MCF 10A (cell line): Measurements from ENCODE around the gene MTUS2. TPM values are rescaled to one million over a fixed set of nuclear protein-coding genes. Genes with fewer than 3 reads are reported as not detected.

ENCODE experiments used
- BruUV-seq: library from RNA; stranded (reverse); fragments of 400-500 nt; replicated peaks from 2 replicates; lab custom pipeline; 2021; lab: Mats Ljungman, UMichigan
- CTCF ChIA-PET: fragments of 300-600 bp; sonication (Branson Sonifier 250); formaldehyde crosslinking; extraction: SDS; loops from one replicate; lab custom pipeline; 2021; ENCODE audit warnings: antibody characterized with exemption, inconsistent platforms; lab: Yijun Ruan, JAX
- POLR2A ChIA-PET: fragments of 300-600, 350-650 bp; sonication (Branson Sonifier 250); formaldehyde crosslinking; extraction: SDS; loops from one replicate; lab custom pipeline; 2020; ENCODE audit warnings: antibody characterized with exemption, inconsistent platforms; lab: Yijun Ruan, JAX
- DNase-seq: peaks from one replicate; pipeline ENCODE4 v3.0.0-alpha.2; 2018; ENCODE audit not compliant: unreplicated experiment
- H3K27ac Mint-ChIP-seq: one replicate; pipeline ENCODE4 v1.8.0; 2022; ENCODE audit warnings: mild to moderate bottlenecking, low read depth, mixed read lengths; ENCODE audit not compliant: unreplicated experiment
- H3K27me3 Mint-ChIP-seq: one replicate; pipeline ENCODE4 v1.8.0; 2022; ENCODE audit warnings: mixed read lengths; ENCODE audit not compliant: insufficient read depth, unreplicated experiment
- H3K36me3 Mint-ChIP-seq: one replicate; pipeline ENCODE4 v1.8.0; 2022; ENCODE audit warnings: mild to moderate bottlenecking, moderate library complexity, mixed read lengths; ENCODE audit not compliant: insufficient read depth, unreplicated experiment
- H3K4me1 Mint-ChIP-seq: one replicate; pipeline ENCODE4 v1.8.0; 2022; ENCODE audit warnings: mixed read lengths; ENCODE audit not compliant: insufficient read depth, unreplicated experiment
- H3K4me3 Mint-ChIP-seq: one replicate; pipeline ENCODE4 v1.8.0; 2022; ENCODE audit warnings: mild to moderate bottlenecking, moderate library complexity, mixed read lengths; ENCODE audit not compliant: unreplicated experiment
- H3K9me3 Mint-ChIP-seq: one replicate; pipeline ENCODE4 v1.8.0; 2022; ENCODE audit warnings: mixed read lengths; ENCODE audit not compliant: unreplicated experiment
- CTCF ChIP-seq: fragments of 200-600 bp; IDR thresholded peaks from one replicate; pipeline ENCODE4 v1.8.0; 2022; ENCODE audit warnings: antibody characterized with exemption, mild to moderate bottlenecking; ENCODE audit not compliant: unreplicated experiment
- intact Hi-C: fragments of 100-400 bp; cut with micrococcal nuclease; formaldehyde crosslinking; loops from 2 replicates; pipeline ENCODE4 v1.14.1; 2022
- total RNA-seq: library from RNA; stranded (reverse); gene quantifications from 2 replicates; pipeline ENCODE4 v1.2.3, GENCODE V29; 2022

MTUS2 gene
- total RNA-seq, 1 experiment from 2014 or later = not detected

- TF ChIP-seq CTCF = no peak
- H3K9me3 Mint-ChIP-seq = peaks cover 26% of the 10 kb centered on the region
- CTCF ChIA-PET = interaction anchor here (0.7 kb wide), 1 partner anchor 17 kb away, joined by 6 read pairs; no protein-coding TSS in a partner anchor
These were observed 340.7 kb downstream of the MTUS2 start for GRCh38 chr13:29160862-29161261.

DNA sequence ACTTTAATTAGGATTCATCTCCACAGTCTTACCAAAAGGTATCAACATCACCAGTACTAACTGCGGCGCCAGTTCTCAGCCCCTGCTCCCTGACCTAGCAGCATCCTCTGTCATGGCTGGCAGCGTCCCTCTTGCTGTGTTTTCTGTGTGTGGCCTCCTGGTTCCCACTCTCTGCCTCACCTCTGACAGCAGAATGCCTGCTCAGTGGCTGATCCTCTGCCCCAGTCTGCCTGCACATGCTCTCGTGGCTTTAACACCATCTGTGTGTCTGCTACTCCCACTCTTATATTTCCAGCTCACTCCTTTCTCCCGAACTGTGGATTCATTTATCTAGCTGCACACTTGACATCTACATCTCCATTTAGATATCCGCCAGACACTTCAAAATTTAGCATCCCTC is 341.5 kb downstream of the MTUS2 start:
- intact Hi-C loops = no loop called here
- no peak overlapping the region for H3K27ac Mint-ChIP-seq
- no peaks in the 10 kb centered on the region for H3K4me1 Mint-ChIP-seq
- no TSS peak for BruUV-seq
- no peak overlapping the region for H3K4me3 Mint-ChIP-seq
- no peaks in the 10 kb centered on the region for H3K36me3 Mint-ChIP-seq
- ChIA-PET CTCF (no interaction called here), POLR2A (no interaction called here)
- DNase-seq = no peak
- peaks cover 7% of the 10 kb centered on the region for H3K27me3 Mint-ChIP-seq
- no peak for TF ChIP-seq CTCF
- peaks cover 26% of the 10 kb centered on the region for H3K9me3 Mint-ChIP-seq

More at GRCh38 chr13:29160862-29161261, 340.7 kb downstream of the MTUS2 start:
- H3K4me1 Mint-ChIP-seq = no peaks in the 10 kb centered on the region
- BruUV-seq = no TSS peak
- DNase-seq = no peak
- no peak overlapping the region for H3K4me3 Mint-ChIP-seq
- H3K36me3 Mint-ChIP-seq = no peaks in the 10 kb centered on the region
- peaks cover 7% of the 10 kb centered on the region for H3K27me3 Mint-ChIP-seq
- no peak overlapping the region for H3K27ac Mint-ChIP-seq
- intact Hi-C loops = no loop called here
- POLR2A ChIA-PET = no interaction called here

DNA sequence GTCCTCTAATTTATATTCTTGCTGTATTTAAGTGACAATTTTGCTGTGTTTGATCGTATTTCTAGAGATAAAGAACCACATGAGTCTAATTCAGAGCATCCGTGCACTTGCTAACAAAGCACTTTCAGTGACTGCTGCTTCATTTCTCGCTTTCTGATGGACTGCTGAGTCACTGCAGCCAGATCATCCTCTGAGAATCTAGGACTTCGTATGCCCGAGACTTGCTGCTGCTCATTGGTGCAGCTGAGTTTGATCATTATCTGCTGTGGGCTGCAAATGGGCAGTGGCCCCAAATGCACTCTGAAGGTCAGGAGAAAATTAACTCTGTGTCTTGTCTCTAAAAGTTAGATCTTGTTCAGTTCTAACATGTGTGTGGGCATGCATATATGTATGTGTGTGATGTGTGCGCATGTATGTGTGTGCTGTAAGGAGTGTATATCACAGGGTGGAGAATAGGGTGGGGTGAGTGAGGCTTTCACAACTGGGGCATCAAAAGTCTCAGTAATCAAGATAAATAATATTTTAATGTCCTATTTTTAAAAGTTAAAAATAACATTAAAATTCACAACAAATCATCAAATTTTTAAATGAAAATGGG is 342.6 kb downstream of the MTUS2 start:
- Mint-ChIP-seq H3K36me3 (no peaks in the 10 kb centered on the region), H3K4me1 (no peaks in the 10 kb centered on the region), H3K27me3 (peaks cover 7% of the 10 kb centered on the region), H3K4me3 (no peak overlapping the region), H3K27ac (no peak overlapping the region), H3K9me3 (peaks cover 26% of the 10 kb centered on the region)
- no TSS peak for BruUV-seq
- POLR2A ChIA-PET = no interaction called here
- no peak for TF ChIP-seq CTCF
- CTCF ChIA-PET = no interaction called here
- intact Hi-C loops = no loop called here
- DNase-seq = no peak

DNA sequence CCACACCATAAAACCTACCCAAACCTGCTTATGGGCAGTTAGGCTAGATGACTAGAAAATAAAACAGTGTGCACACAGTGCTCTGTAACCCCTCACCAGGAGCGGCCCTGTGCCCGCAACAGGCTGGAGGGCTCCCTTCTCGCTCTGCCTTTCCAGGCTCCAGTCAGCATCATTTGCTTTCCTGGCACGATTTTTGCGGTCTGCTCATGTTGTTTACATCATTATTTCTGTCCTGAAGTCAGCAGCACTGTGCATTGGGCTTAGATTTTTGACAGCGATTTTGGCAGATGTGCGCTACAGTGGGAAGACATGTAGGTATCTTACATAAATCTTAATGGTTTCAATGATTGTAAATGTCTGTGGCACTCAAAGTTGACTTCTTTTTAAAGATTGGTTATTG is 344.0 kb downstream of the MTUS2 start:
- BruUV-seq = no TSS peak
- no peaks in the 10 kb centered on the region for H3K36me3 Mint-ChIP-seq
- no peak for DNase-seq
- no peak overlapping the region for H3K4me3 Mint-ChIP-seq
- TF ChIP-seq CTCF = no peak
- CTCF ChIA-PET = no interaction called here
- intact Hi-C loops = no loop called here
- H3K9me3 Mint-ChIP-seq = peaks cover 25% of the 10 kb centered on the region
- no peak overlapping the region for H3K27ac Mint-ChIP-seq
- H3K4me1 Mint-ChIP-seq = no peaks in the 10 kb centered on the region
- H3K27me3 Mint-ChIP-seq = peaks cover 7% of the 10 kb centered on the region
- POLR2A ChIA-PET = no interaction called here
